T-cell (primary cell): ENCODE data around the gene GRIN2C. TPM values are rescaled to one million over a fixed set of nuclear protein-coding genes. Genes with fewer than 3 reads are reported as not detected.
"Not testable (repeated sequence)": the region's sequence is repeated elsewhere in the genome, so short reads cannot be mapped to it uniquely, and the experiment has no call there.

ENCODE experiments used
- ATAC-seq, 4 experiments: fragments of 200-7000 bp in 3 of 4; fragments of 150-1000 bp in 1 of 4; cut with Tn5 transposase; replicated peaks in 1 of 4; 1 replicate in 3 of 4; 2 replicates in 1 of 4; pipeline ENCODE4 v1.10.0; 2021; ENCODE audit warnings: moderate library complexity in 3 of 4, mild to moderate bottlenecking in 2 of 4, moderate number of reproducible peaks in 1 of 4
- CTCF ChIA-PET, 2 donors: fragments of 300-600 bp; sonication (Branson Sonifier 250); formaldehyde crosslinking; loops; one replicate each; lab custom pipeline; 2022; ENCODE audit warnings: antibody characterized with exemption in 2 of 2; lab: Charles Lee
- POLR2A ChIA-PET, 2 donors: fragments of 300-600 bp; sonication (Branson Sonifier 250); formaldehyde crosslinking; loops; one replicate each; lab custom pipeline; 2022; ENCODE audit warnings: antibody characterized with exemption in 2 of 2; lab: Charles Lee
- DNase-seq, 35 experiments: peaks; one replicate each; pipeline versions ENCODE4 v3.0.0 to v3.0.0-alpha.2; 2013 to 2023
- H3K27ac ChIP-seq: one replicate; pipeline ENCODE4 v1.5.1; 2013; ENCODE audit warnings: low read length
- H3K27me3 ChIP-seq, 2 experiments: replicated peaks in 1 of 2; 1 replicate in 1 of 2; 2 replicates in 1 of 2; pipeline versions ENCODE4 v1.6.1 to v1.7.0; 2013; ENCODE audit warnings: low read length in 1 of 2, mixed read lengths in 1 of 2; ENCODE audit not compliant: control insufficient read depth in 2 of 2, insufficient read depth in 2 of 2; ENCODE audit errors: extremely low read depth in 1 of 2
- H3K36me3 ChIP-seq, 2 donors: 1 replicate in 1 of 2; 2 replicates in 1 of 2; pipeline versions ENCODE4 v1.6.1 to v1.7.0; 2013; ENCODE audit warnings: low read length in 1 of 2; ENCODE audit not compliant: control insufficient read depth in 2 of 2, insufficient read depth in 1 of 2; ENCODE audit errors: extremely low read depth in 1 of 2
- H3K4me1 ChIP-seq, 2 experiments: 1 replicate in 1 of 2; 2 replicates in 1 of 2; pipeline versions ENCODE4 v1.6.1 to v1.7.0; 2013; ENCODE audit warnings: low read length in 2 of 2, mixed read lengths in 1 of 2; ENCODE audit not compliant: insufficient read depth in 2 of 2, control insufficient read depth in 1 of 2; ENCODE audit errors: extremely low read depth in 1 of 2
- H3K4me3 ChIP-seq, 2 donors: 1 replicate in 1 of 2; 2 replicates in 1 of 2; pipeline versions ENCODE4 v1.5.1 to v1.7.0; 2013; ENCODE audit warnings: mild to moderate bottlenecking in 2 of 2, low read length in 1 of 2, moderate library complexity in 1 of 2; ENCODE audit not compliant: control insufficient read depth in 1 of 2; ENCODE audit errors: extremely low read depth in 1 of 2
- H3K9me3 ChIP-seq: 2 replicates; pipeline ENCODE4 v1.7.0; 2013
- H3K27ac Mint-ChIP-seq, 2 donors: one replicate each; pipeline ENCODE4 v1.8.0; 2020 to 2021; ENCODE audit warnings: mild to moderate bottlenecking in 2 of 2, mixed read lengths in 2 of 2
- H3K27me3 Mint-ChIP-seq, 2 donors: one replicate each; pipeline ENCODE4 v1.8.0; 2021 to 2022; ENCODE audit warnings: mixed read lengths in 2 of 2
- H3K36me3 Mint-ChIP-seq: one replicate; pipeline ENCODE4 v1.8.0; 2021; ENCODE audit warnings: mixed read lengths
- H3K4me1 Mint-ChIP-seq, 3 donors: one replicate each; pipeline ENCODE4 v1.8.0; 2020 to 2022; ENCODE audit warnings: mixed read lengths in 3 of 3, mild to moderate bottlenecking in 1 of 3
- H3K4me3 Mint-ChIP-seq, 3 donors: one replicate each; pipeline ENCODE4 v1.8.0; 2020 to 2022; ENCODE audit warnings: mild to moderate bottlenecking in 3 of 3, mixed read lengths in 3 of 3, moderate library complexity in 3 of 3
- H3K9me3 Mint-ChIP-seq, 3 donors: one replicate each; pipeline ENCODE4 v1.8.0; 2020 to 2022; ENCODE audit warnings: mixed read lengths in 3 of 3
- WGBS: methylation state at CpG from one replicate; pipeline ENCODE4 v1.1.5; 2013; ENCODE audit warnings: missing lambda C conversion rate; ENCODE audit not compliant: insufficient coverage; 5-methylcytosine and 5-hydroxymethylcytosine counted together
- total RNA-seq, 35 experiments: library from RNA in 6 of 35; stranded (reverse) in 6 of 35; fragments of 120-200 nt in 1 of 35; gene quantifications; one replicate each; pipeline versions ENCODE4 v1.2.1 to v1.2.4 and lab custom pipeline; 2013 to 2026

The GRIN2C gene
- not detected for total RNA-seq
- total RNA-seq (2013) = not detected
- total RNA-seq (lab: John Stamatoyannopoulos, UW) = 0 to 0.37 (median 0.04) reads per million in 29 experiments

GRCh38 chr17:74859459-74860228, at the start of gene GRIN2C:
Gene GRIN2C, minus strand, starts transcription at chr17:74859885. Its CDS starts 4,793 bp downstream, at chr17:74855092.
- ATAC-seq (peak; percentile 31 to 52 (median 41)), DNase-seq (peak in 15 of 35 experiments; percentile 7 to 64 (median 34))
- H3K36me3 ChIP-seq = no peaks in the 10 kb centered on the region
- H3K27me3 ChIP-seq = peaks cover 11 to 78% of the 10 kb centered on the region in 2 experiments
- H3K4me3 ChIP-seq = peak within 1 kb of the TSS; percentile 19 to 64
- no peaks in the 10 kb centered on the region for H3K9me3 ChIP-seq
- peaks cover 11 to 32% of the 10 kb centered on the region in 2 experiments for H3K4me1 ChIP-seq
- peak within 1 kb of the TSS in 1 of 2 donors; percentile 70 for H3K27ac Mint-ChIP-seq
- ChIA-PET POLR2A (no interaction called here), CTCF (interaction anchor here (0.7 to 1.1 kb wide), 3 partner anchors 50 to 114 kb away, joined by 3 to 5 read pairs (median 3); no protein-coding TSS in a partner anchor)
- H3K4me1 Mint-ChIP-seq = peaks cover 14 to 24% (median 17%) of the 10 kb centered on the region in 3 donors
- 5% methylated on average over 29 of the region's 72 CpGs for WGBS
- H3K36me3 Mint-ChIP-seq = no peaks in the 10 kb centered on the region
- H3K27me3 Mint-ChIP-seq = peaks cover 45 to 57% of the 10 kb centered on the region in 2 donors
- H3K9me3 Mint-ChIP-seq = no peaks in the 10 kb centered on the region
- H3K4me3 Mint-ChIP-seq = peak within 1 kb of the TSS; percentile 50 to 65 (median 61)
- no peak within 1 kb of the TSS for H3K27ac ChIP-seq

GRCh38 chr17:74909097-74909496, 49.4 kb upstream of the GRIN2C start:
- H3K4me1 ChIP-seq, H3K27me3 Mint-ChIP-seq, ATAC-seq, H3K9me3 ChIP-seq, POLR2A ChIA-PET, H3K36me3 Mint-ChIP-seq, H3K4me1 Mint-ChIP-seq, H3K27me3 ChIP-seq, H3K9me3 Mint-ChIP-seq, H3K4me3 ChIP-seq, H3K27ac ChIP-seq, H3K27ac Mint-ChIP-seq, H3K36me3 ChIP-seq, H3K4me3 Mint-ChIP-seq, DNase-seq: not testable (repeated sequence)
- CTCF ChIA-PET = interaction anchor here in 1 of 2 donors (0.7 kb wide), 1 partner anchor 1959 kb away, joined by 3 read pairs; the partner anchor contains the start of gene MGAT5B
- WGBS = 79% methylated on average over 4 of the region's 4 CpGs

- WGBS = 97% methylated on average over 34 of the region's 34 CpGs
- H3K4me1 Mint-ChIP-seq = peaks cover 0 to 2% (median 0%) of the 10 kb centered on the region in 3 donors
These were observed 47.3 kb upstream of the GRIN2C start for GRCh38 chr17:74907012-74907411.

GRCh38 chr17:74906214-74906793, 46.6 kb upstream of the GRIN2C start:
- peaks cover 0 to 34% of the 10 kb centered on the region in 2 experiments for H3K27me3 ChIP-seq
- not testable (repeated sequence) for H3K4me1 Mint-ChIP-seq, H3K27ac Mint-ChIP-seq, H3K4me3 Mint-ChIP-seq, H3K27ac ChIP-seq, H3K36me3 ChIP-seq, H3K9me3 ChIP-seq, ATAC-seq, H3K36me3 Mint-ChIP-seq, H3K4me1 ChIP-seq, H3K9me3 Mint-ChIP-seq, DNase-seq, H3K4me3 ChIP-seq
- H3K27me3 Mint-ChIP-seq = peaks cover 3 to 17% of the 10 kb centered on the region in 2 donors
- 100% methylated on average over 1 of the region's 6 CpGs for WGBS
- ChIA-PET POLR2A (interaction anchor here in 1 of 2 donors (0.6 kb wide), 1 partner anchor 517 kb away, joined by 7 read pairs; no protein-coding TSS in a partner anchor), CTCF (interaction anchor here in 1 of 2 donors (0.6 kb wide), 1 partner anchor 607 kb away, joined by 5 read pairs; no protein-coding TSS in a partner anchor)

More at GRCh38 chr17:74907012-74907411, 47.3 kb upstream of the GRIN2C start:
- Histone ChIP-seq H3K36me3 (no peaks in the 10 kb centered on the region), H3K4me3 (no peak overlapping the region), H3K4me1 (no peaks in the 10 kb centered on the region), H3K27me3 (peaks cover 0 to 28% of the 10 kb centered on the region in 2 experiments), H3K27ac (no peak overlapping the region), H3K9me3 (no peaks in the 10 kb centered on the region)
- ChIA-PET POLR2A (no interaction called here), CTCF (no interaction called here)
- Mint-ChIP-seq H3K27me3 (peaks cover 3 to 15% of the 10 kb centered on the region in 2 donors), H3K4me3 (no peak overlapping the region), H3K27ac (no peak overlapping the region), H3K9me3 (no peaks in the 10 kb centered on the region), H3K36me3 (no peaks in the 10 kb centered on the region)
- no peak for ATAC-seq
- DNase-seq = no peak

DNA sequence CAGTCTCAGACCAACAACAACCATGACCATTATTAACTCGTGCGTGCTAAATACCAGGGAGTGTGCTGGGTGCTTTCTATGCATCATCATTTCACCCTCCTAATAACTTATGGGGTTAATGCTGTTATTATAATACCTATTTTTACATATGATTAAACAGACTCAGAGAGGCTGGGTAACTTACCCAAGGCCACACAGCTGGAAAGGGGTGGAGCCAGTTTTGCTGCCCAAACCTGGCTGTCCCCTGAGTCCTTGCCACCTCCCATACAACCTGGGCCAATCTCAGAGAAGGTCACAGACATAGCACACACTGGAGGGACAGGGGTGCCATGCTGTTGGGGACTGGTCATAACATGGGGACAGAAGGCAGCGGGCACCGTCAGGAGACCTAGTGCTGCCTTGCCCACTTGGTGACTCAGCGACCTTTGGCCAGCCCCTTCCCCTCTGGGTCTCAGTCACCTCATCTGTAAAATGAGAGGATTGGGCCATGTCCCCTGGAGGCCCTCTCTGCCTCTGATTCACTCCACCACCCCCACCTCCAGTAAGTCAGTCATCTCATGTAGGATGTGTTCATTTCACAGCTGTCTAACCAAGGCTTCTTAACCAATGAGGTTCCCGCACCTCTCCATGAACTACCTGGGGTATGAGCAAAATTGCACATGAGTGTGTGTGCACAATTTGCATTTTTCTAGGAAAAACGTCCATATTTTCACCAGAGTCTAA, 45.2 kb upstream of the GRIN2C start:
- 88% methylated on average over 3 of the region's 7 CpGs for WGBS
- H3K4me1 Mint-ChIP-seq = peaks cover 0 to 2% (median 0%) of the 10 kb centered on the region in 3 donors
- H3K36me3 Mint-ChIP-seq = no peaks in the 10 kb centered on the region
- ChIA-PET CTCF (no interaction called here), POLR2A (no interaction called here)
- ATAC-seq = no peak
- no peaks in the 10 kb centered on the region for H3K9me3 Mint-ChIP-seq
- no peak overlapping the region for H3K4me3 ChIP-seq
- no peak for DNase-seq
- H3K9me3 ChIP-seq = no peaks in the 10 kb centered on the region
- H3K4me3 Mint-ChIP-seq = no peak overlapping the region
- no peaks in the 10 kb centered on the region for H3K4me1 ChIP-seq
- peaks cover 0 to 19% of the 10 kb centered on the region in 2 donors for H3K27me3 Mint-ChIP-seq
- H3K27me3 ChIP-seq = peaks cover 0 to 44% of the 10 kb centered on the region in 2 experiments
- no peak overlapping the region for H3K27ac Mint-ChIP-seq
- H3K27ac ChIP-seq = no peak overlapping the region
- H3K36me3 ChIP-seq = no peaks in the 10 kb centered on the region

DNA sequence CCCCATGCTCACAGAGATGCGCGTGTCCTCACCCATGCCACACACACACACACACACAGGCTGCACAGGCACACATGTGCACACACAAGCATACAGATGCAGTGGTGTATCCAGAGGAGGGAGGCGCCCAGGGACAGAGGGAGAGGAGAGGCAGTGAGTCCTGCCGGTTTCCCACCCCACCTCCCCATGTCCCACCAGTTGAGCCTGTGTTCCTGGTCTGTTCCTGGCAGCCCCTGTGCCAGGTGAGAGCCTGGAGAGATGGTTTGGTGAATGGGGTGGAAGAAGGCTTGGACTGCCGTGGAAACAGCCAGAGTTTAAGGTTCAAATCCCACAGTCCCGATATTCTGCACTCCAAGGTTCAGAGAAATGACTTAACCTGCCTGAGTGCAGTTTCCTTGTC, 44.0 kb upstream of the GRIN2C start:
- DNase-seq (no peak), ATAC-seq (no peak)
- peaks cover 0 to 2% (median 0%) of the 10 kb centered on the region in 3 donors for H3K4me1 Mint-ChIP-seq
- Histone ChIP-seq H3K36me3 (no peaks in the 10 kb centered on the region), H3K4me1 (no peaks in the 10 kb centered on the region), H3K9me3 (no peaks in the 10 kb centered on the region), H3K27ac (no peak overlapping the region), H3K27me3 (peaks cover 0 to 44% of the 10 kb centered on the region in 2 experiments), H3K4me3 (no peak overlapping the region)
- peaks cover 0 to 19% of the 10 kb centered on the region in 2 donors for H3K27me3 Mint-ChIP-seq
- no peak overlapping the region for H3K4me3 Mint-ChIP-seq
- CTCF ChIA-PET = interaction anchor here in 1 of 2 donors (0.6 kb wide), 1 partner anchor 729 kb away, joined by 4 read pairs; the partner anchor contains the start of gene SMIM5
- no peaks in the 10 kb centered on the region for H3K9me3 Mint-ChIP-seq
- H3K27ac Mint-ChIP-seq = no peak overlapping the region
- H3K36me3 Mint-ChIP-seq = no peaks in the 10 kb centered on the region
- 80% methylated on average over 1 of the region's 6 CpGs for WGBS
- POLR2A ChIA-PET = no interaction called here
